Esophagus muscularis mucosa (tissue), 4 donors: ENCODE measurements around the gene LMF2. TPM values are rescaled to one million over a fixed set of nuclear protein-coding genes. Genes with fewer than 3 reads are reported as not detected.

ENCODE experiments used
- DNase-seq: peaks from one replicate; pipeline ENCODE4 v3.0.0-alpha.2; 2017; ENCODE audit errors: extremely low spot score
- H3K27ac ChIP-seq, 4 donors: fragments of 200-600 bp; sonication (generic); replicated peaks in 1 of 4; 1 replicate in 3 of 4; 2 replicates in 1 of 4; pipeline ENCODE4 v1.5.1; 2016 to 2019; ENCODE audit warnings: mild to moderate bottlenecking in 1 of 4
- H3K27me3 ChIP-seq, 4 donors: fragments of 200-600 bp; sonication (generic); one replicate each; pipeline versions ENCODE4 v1.5.1 to v1.6.0; 2016 to 2019
- H3K36me3 ChIP-seq, 4 donors: fragments of 200-600 bp; sonication (generic); one replicate each; pipeline ENCODE4 v1.5.1; 2016 to 2019
- H3K4me1 ChIP-seq, 4 donors: fragments of 200-600 bp; sonication (generic); one replicate each; pipeline ENCODE4 v1.5.1; 2016 to 2019
- H3K4me3 ChIP-seq, 4 donors: fragments of 200-600 bp; sonication (generic); 1 replicate in 2 of 4; 2 replicates in 2 of 4; pipeline ENCODE4 v1.5.1; 2016 to 2019; ENCODE audit warnings: mild to moderate bottlenecking in 4 of 4, moderate library complexity in 1 of 4
- H3K9me3 ChIP-seq, 4 donors: fragments of 200-600 bp; sonication (generic); 1 replicate in 3 of 4; 2 replicates in 1 of 4; pipeline ENCODE4 v1.5.1; 2016 to 2019
- CTCF ChIP-seq, 3 experiments: fragments of 200-600 bp in 2 of 3; fragments of 450-650 bp in 1 of 3; sonication (generic) in 2 of 3; IDR thresholded peaks; one replicate each; pipeline ENCODE4 v1.5.1; 2017 to 2019; ENCODE audit warnings: antibody characterized with exemption in 3 of 3, mild to moderate bottlenecking in 2 of 3, moderate library complexity in 1 of 3
- EP300 ChIP-seq: sonication (generic); formaldehyde crosslinking; IDR thresholded peaks from one replicate; pipeline ENCODE4 v1.6.1; 2017; ENCODE audit warnings: antibody characterized with exemption
- POLR2A ChIP-seq: fragments of 450-650 bp; IDR thresholded peaks from one replicate; pipeline ENCODE4 v1.6.1; 2017; ENCODE audit warnings: antibody characterized with exemption, moderate library complexity, mild to moderate bottlenecking, low read depth
- POLR2AphosphoS5 ChIP-seq, 2 donors: sonication (generic); formaldehyde crosslinking; IDR thresholded peaks; one replicate each; pipeline ENCODE4 v1.6.1; 2017; ENCODE audit warnings: antibody characterized with exemption in 2 of 2
- WGBS: methylation state at CpG from one replicate; pipeline ENCODE4 v1.1.5; 2018; 5-methylcytosine and 5-hydroxymethylcytosine counted together
- intact Hi-C: fragments of 100-400 bp; cut with DNase I; formaldehyde crosslinking; loops from one replicate; pipeline ENCODE4 v1.15.1; 2023
- total RNA-seq, 4 donors: library from RNA; depleted of rRNA; stranded (reverse); fragments of >200 nt; gene quantifications; one replicate each; pipeline versions ENCODE4 v1.1.0 to v1.2.1, GENCODE V29; 2016

Gene LMF2
- total RNA-seq, 4 donors from 2014 or later = 34.9 to 67.1 (median 46.8) TPM

DNA sequence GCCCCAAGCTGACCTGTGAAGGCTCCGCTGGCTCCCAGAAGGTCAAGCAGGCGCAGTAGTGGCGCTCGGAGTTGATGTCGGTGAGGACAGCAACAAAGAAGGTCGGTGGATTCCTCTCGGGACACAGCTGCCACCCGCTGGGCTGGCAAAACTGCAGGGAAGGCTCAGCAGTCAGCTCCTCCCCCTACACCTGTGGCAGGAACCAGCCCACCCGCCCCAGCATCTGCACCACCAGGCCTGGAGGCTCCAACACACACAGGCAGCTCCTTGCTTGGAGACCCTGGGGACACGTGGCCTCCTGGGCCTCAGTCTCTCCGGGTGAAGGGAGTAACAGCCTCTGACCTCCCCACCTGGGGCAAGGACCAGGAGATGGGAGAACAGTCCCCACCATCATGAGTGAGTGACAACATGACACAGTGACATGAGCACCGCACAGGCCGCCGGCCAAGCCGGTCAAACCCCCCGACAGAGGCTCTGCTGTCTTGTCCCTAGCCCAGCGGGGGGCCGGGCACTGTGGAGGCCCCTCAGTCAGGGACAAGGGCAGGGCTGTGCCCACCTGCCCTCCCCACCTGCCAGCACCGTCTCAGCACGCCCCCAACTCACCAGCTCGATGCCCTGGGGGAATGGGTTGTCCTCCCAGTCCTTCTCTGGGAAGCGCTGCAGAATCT, 39.6 kb downstream of the LMF2 start:
- intact Hi-C loops = no loop called here
- DNase-seq = no peak
- Histone ChIP-seq H3K9me3 (no peaks in the 10 kb centered on the region), H3K27ac (no peak overlapping the region), H3K4me3 (no peak overlapping the region), H3K4me1 (peaks cover 41 to 49% (median 45%) of the 10 kb centered on the region in 4 donors), H3K27me3 (no peaks in the 10 kb centered on the region), H3K36me3 (peaks cover 47 to 55% (median 54%) of the 10 kb centered on the region in 4 donors)
- TF ChIP-seq CTCF (IDR thresholded peaks at IDR 0.05) = no peak
- no peak for TF ChIP-seq EP300
- TF ChIP-seq POLR2AphosphoS5 (IDR thresholded peaks at IDR 0.05) = no peak
- no peak for TF ChIP-seq POLR2A
- WGBS = 88% methylated on average over 14 of the region's 22 CpGs

GRCh38 chr22:50467341-50467740, 40.2 kb downstream of the LMF2 start:
- Histone ChIP-seq H3K27ac (no peak overlapping the region), H3K4me3 (no peak overlapping the region), H3K9me3 (no peaks in the 10 kb centered on the region), H3K36me3 (peaks cover 52 to 61% (median 60%) of the 10 kb centered on the region in 4 donors), H3K4me1 (peaks cover 35 to 43% (median 39%) of the 10 kb centered on the region in 4 donors), H3K27me3 (no peaks in the 10 kb centered on the region)
- no peak for DNase-seq
- 84% methylated on average over 16 of the region's 24 CpGs for WGBS
- intact Hi-C loops = no loop called here
- TF ChIP-seq POLR2AphosphoS5 (IDR thresholded peaks at IDR 0.05) = no peak
- no peak for TF ChIP-seq EP300
- TF ChIP-seq CTCF (IDR thresholded peaks at IDR 0.05) = no peak

GRCh38 chr22:50465066-50465930, 42.2 kb downstream of the LMF2 start:
- no peak for DNase-seq
- H3K9me3 ChIP-seq = no peaks in the 10 kb centered on the region
- no peak overlapping the region for H3K27ac ChIP-seq
- H3K27me3 ChIP-seq = no peaks in the 10 kb centered on the region
- peaks cover 73 to 82% (median 80%) of the 10 kb centered on the region in 4 donors for H3K36me3 ChIP-seq
- H3K4me3 ChIP-seq = no peak overlapping the region
- 93% methylated on average over 26 of the region's 30 CpGs for WGBS
- intact Hi-C loops = no loop called here
- peaks cover 17 to 23% (median 19%) of the 10 kb centered on the region in 4 donors for H3K4me1 ChIP-seq
- TF ChIP-seq POLR2AphosphoS5 (IDR thresholded peaks at IDR 0.05) = no peak
- no peak for TF ChIP-seq EP300
- no peak for TF ChIP-seq POLR2A
- TF ChIP-seq CTCF (IDR thresholded peaks at IDR 0.05) = no peak

- TF ChIP-seq CTCF (IDR thresholded peaks at IDR 0.05) (no peak), POLR2A (no peak), EP300 (no peak), POLR2AphosphoS5 (IDR thresholded peaks at IDR 0.05) (no peak)
Measured at GRCh38 chr22:50464451-50464850, 43.1 kb downstream of the LMF2 start.

More at GRCh38 chr22:50464451-50464850, 43.1 kb downstream of the LMF2 start:
- H3K27ac ChIP-seq = no peak overlapping the region
- H3K36me3 ChIP-seq = peaks cover 81 to 90% (median 89%) of the 10 kb centered on the region in 4 donors
- intact Hi-C loops = no loop called here
- WGBS = 87% methylated on average over 12 of the region's 24 CpGs
- no peak overlapping the region for H3K4me3 ChIP-seq
- peaks cover 9 to 14% (median 10%) of the 10 kb centered on the region in 4 donors for H3K4me1 ChIP-seq
- H3K9me3 ChIP-seq = no peaks in the 10 kb centered on the region
- no peaks in the 10 kb centered on the region for H3K27me3 ChIP-seq
- no peak for DNase-seq
